Measurements from ENCODE around the gene RECQL5. TPM values are rescaled to one million over a fixed set of nuclear protein-coding genes. Genes with fewer than 3 reads are reported as not detected.
A peak's percentile ranks its signal among the peaks of the same experiment; 100 is the strongest.

The RECQL5 gene
- total RNA-seq, 1 donor from 2014 or later: 22.7 TPM

DNA sequence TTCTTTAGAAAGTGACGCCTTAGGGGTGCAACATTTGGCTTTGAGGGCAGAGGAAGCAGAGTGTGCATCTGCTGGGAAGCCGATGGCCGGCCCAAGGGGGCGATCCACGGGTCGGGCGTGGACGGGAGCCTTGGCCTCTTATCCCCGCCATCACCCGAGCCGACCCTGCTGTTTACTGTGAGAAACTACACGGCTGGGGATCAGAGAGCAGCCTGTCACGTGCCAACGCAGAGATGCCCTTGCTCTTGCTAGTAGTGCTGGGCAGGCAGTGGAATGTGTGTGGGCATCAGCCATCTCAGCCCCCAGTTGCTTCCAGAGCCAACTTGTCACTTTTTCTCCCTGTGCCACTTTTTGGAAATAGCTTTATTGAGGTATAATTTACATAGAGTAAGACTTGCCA, 27.6 kb upstream of the RECQL5 start:
- H3K27ac ChIP-seq: peak overlapping the region; percentile 90
- H3K79me2 ChIP-seq (ENCODE audit: low read depth): peaks cover 36% of the 10 kb centered on the region
- no peak overlapping the region for H2AFZ ChIP-seq (replicated peaks)
- peak overlapping the region; percentile 82 for H3K27ac Mint-ChIP-seq
- peak overlapping the region; percentile 74 for H3K4me2 ChIP-seq
- DNase-seq (ENCODE audit: low spot score): no peak
- H3K9me3 ChIP-seq (ENCODE audit: low read depth): no peaks in the 10 kb centered on the region
- H3K4me1 ChIP-seq: peaks cover 30% of the 10 kb centered on the region
- no peak overlapping the region for H3K4me3 ChIP-seq
- no peaks in the 10 kb centered on the region for H3K27me3 ChIP-seq
- no peaks in the 10 kb centered on the region for H3K36me3 ChIP-seq
- H4K20me1 ChIP-seq (ENCODE audit: low read depth): peaks cover 81% of the 10 kb centered on the region
- H3F3A ChIP-seq (ENCODE audit: low read depth): peaks cover 31% of the 10 kb centered on the region
- H3K4me1 Mint-ChIP-seq: peaks cover 43% of the 10 kb centered on the region
- no peak overlapping the region for H3K9ac ChIP-seq
- H3K27me3 Mint-ChIP-seq (ENCODE audit: insufficient read depth, low read depth): peaks cover 3% of the 10 kb centered on the region
- H3K36me3 Mint-ChIP-seq: peaks cover 21% of the 10 kb centered on the region
- H3K4me3 Mint-ChIP-seq: no peak overlapping the region
- H3K9me3 Mint-ChIP-seq: no peaks in the 10 kb centered on the region
- no peak for TF ChIP-seq EZH2 (IDR thresholded peaks at IDR 0.05)
- TF ChIP-seq, protein P1, sequence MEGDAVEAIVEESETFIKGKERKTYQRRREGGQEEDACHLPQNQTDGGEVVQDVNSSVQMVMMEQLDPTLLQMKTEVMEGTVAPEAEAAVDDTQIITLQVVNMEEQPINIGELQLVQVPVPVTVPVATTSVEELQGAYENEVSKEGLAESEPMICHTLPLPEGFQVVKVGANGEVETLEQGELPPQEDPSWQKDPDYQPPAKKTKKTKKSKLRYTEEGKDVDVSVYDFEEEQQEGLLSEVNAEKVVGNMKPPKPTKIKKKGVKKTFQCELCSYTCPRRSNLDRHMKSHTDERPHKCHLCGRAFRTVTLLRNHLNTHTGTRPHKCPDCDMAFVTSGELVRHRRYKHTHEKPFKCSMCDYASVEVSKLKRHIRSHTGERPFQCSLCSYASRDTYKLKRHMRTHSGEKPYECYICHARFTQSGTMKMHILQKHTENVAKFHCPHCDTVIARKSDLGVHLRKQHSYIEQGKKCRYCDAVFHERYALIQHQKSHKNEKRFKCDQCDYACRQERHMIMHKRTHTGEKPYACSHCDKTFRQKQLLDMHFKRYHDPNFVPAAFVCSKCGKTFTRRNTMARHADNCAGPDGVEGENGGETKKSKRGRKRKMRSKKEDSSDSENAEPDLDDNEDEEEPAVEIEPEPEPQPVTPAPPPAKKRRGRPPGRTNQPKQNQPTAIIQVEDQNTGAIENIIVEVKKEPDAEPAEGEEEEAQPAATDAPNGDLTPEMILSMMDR (IDR thresholded peaks at IDR 0.05): peak; percentile 18
- no peak for TF ChIP-seq EZH2phosphoT487 (IDR thresholded peaks at IDR 0.05)

DNA sequence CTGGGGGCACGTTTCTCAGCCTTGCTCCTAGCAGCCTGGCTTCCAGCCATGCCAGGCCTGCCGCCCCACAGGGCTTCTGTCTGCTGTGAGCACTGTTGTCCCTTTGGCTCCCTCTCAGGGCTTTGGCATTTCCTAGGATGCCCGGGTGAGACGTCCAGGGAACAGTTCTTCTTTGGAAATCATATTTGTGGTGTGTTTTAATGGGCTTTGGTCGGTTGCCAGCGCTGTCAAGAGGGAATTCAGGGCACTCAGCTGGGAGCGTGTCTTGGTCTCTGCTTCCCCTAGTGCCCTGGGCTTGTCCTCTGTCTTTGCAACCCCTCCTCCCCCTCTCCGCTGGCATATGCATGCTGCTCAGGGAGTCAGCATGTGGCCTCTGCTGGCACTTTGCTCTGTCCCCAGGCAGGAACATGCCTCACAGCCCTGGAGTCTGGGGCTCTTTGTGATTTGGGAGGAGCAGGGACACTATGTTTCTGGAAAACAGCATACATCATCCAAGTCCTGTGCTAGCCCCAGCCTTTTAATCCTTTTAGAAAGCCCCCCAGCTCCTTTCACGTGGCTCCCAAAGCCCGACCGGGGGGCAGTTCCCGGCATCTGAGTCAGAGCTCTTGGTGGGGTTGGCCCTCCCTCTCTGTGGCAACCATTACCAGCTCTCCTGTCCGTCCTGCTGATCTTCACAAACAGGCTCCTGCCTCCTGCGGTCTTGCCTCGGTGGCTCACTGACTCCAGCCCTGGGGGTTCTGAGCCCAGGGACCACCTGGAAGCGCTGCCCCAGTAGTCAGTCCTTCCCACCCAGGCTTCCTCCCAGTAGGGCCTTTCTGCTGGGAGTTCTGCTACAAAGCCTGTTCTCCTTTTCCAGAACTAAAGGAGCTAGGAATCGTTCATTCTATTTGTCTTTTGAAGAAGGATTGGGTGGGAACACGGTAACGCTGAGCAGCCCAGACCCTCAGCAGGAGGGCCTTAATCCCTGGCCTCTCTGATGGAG, 26.8 kb upstream of the RECQL5 start:
- H3K27ac Mint-ChIP-seq: peak overlapping the region; percentile 82
- H3K4me1 Mint-ChIP-seq: peaks cover 43% of the 10 kb centered on the region
- Histone ChIP-seq H2AFZ (replicated peaks) (no peak overlapping the region), H3K9me3 (ENCODE audit: low read depth) (no peaks in the 10 kb centered on the region), H3K4me1 (peaks cover 32% of the 10 kb centered on the region), H3K9ac (no peak overlapping the region), H3K79me2 (ENCODE audit: low read depth) (peaks cover 44% of the 10 kb centered on the region), H3K4me3 (peak overlapping the region; percentile 18), H3K36me3 (no peaks in the 10 kb centered on the region), H3K27ac (peak overlapping the region; percentile 90), H3F3A (ENCODE audit: low read depth) (peaks cover 32% of the 10 kb centered on the region), H3K27me3 (no peaks in the 10 kb centered on the region), H4K20me1 (ENCODE audit: low read depth) (peaks cover 88% of the 10 kb centered on the region), H3K4me2 (peak overlapping the region; percentile 74)
- TF ChIP-seq, protein P1 (IDR thresholded peaks at IDR 0.05): no peak
- no peak for TF ChIP-seq EZH2phosphoT487 (IDR thresholded peaks at IDR 0.05)
- no peak for TF ChIP-seq EZH2 (IDR thresholded peaks at IDR 0.05)
- peak overlapping the region; percentile 65 for H3K4me3 Mint-ChIP-seq
- H3K36me3 Mint-ChIP-seq: peaks cover 21% of the 10 kb centered on the region
- no peaks in the 10 kb centered on the region for H3K9me3 Mint-ChIP-seq
- H3K27me3 Mint-ChIP-seq (ENCODE audit: insufficient read depth, low read depth): peaks cover 3% of the 10 kb centered on the region
- DNase-seq (ENCODE audit: low spot score): peak; percentile 71

DNA sequence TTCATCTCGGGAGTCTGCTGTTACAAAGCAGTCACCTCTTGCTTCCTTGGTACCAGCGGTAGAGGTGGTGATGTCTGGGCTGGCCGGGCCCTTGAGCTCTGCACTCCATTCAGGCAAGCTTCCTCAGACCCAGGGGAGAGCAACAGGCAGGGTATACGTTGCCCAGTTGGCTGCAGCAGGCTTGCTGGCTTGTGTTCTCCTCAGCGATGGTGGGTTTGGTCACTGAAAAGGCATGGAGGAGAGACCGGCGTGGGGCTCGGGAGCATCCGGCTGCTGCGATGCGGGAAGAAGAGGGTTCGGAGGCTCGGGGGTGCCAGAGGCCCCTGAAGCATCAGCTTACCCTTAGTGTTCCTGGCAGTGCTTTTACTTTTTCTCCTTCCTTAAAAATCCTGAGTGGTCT, 26.0 kb upstream of the RECQL5 start:
- Histone ChIP-seq H3K27ac (peak overlapping the region; percentile 90), H3K4me3 (no peak overlapping the region), H2AFZ (replicated peaks) (no peak overlapping the region), H3K79me2 (ENCODE audit: low read depth) (peaks cover 50% of the 10 kb centered on the region), H3K9me3 (ENCODE audit: low read depth) (no peaks in the 10 kb centered on the region), H3K4me1 (peaks cover 38% of the 10 kb centered on the region), H3F3A (ENCODE audit: low read depth) (peaks cover 40% of the 10 kb centered on the region), H3K9ac (no peak overlapping the region), H4K20me1 (ENCODE audit: low read depth) (peaks cover 90% of the 10 kb centered on the region), H3K36me3 (no peaks in the 10 kb centered on the region), H3K4me2 (peak overlapping the region; percentile 74), H3K27me3 (no peaks in the 10 kb centered on the region)
- H3K9me3 Mint-ChIP-seq: no peaks in the 10 kb centered on the region
- H3K27ac Mint-ChIP-seq: no peak overlapping the region
- H3K4me3 Mint-ChIP-seq: no peak overlapping the region
- H3K4me1 Mint-ChIP-seq: peaks cover 44% of the 10 kb centered on the region
- H3K27me3 Mint-ChIP-seq (ENCODE audit: insufficient read depth, low read depth): peaks cover 3% of the 10 kb centered on the region
- H3K36me3 Mint-ChIP-seq: peaks cover 20% of the 10 kb centered on the region
- no peak for DNase-seq (ENCODE audit: low spot score)
- TF ChIP-seq EZH2phosphoT487 (IDR thresholded peaks at IDR 0.05) (no peak), EZH2 (IDR thresholded peaks at IDR 0.05) (no peak)
- TF ChIP-seq, protein P1 (IDR thresholded peaks at IDR 0.05): no peak

Measured in neural progenitor cell (in vitro differentiated cells).